Pancreas (tissue), 10 donors: ENCODE measurements around the gene RPL18. TPM values are rescaled to one million over a fixed set of nuclear protein-coding genes. Genes with fewer than 3 reads are reported as not detected.

Experiments
- ATAC-seq, 4 donors: fragments of 200-7000 bp; cut with Tn5 transposase; one replicate each; pipeline versions ENCODE4 v1.8.0 to v1.9.1; 2020; ENCODE audit warnings: mild to moderate bottlenecking in 4 of 4, moderate library complexity in 4 of 4
- DNase-seq, 6 donors: peaks; one replicate each; pipeline ENCODE4 v3.0.0-alpha.2; 2020
- FAIRE-seq: peaks from 2 replicates; lab custom pipeline; 2012; peaks lifted over from hg19 to GRCh38; lab: Jason Lieb, UNC
- H3K27ac ChIP-seq, 4 donors: fragments of 200-600 bp; sonication (generic); 1 replicate in 3 of 4; 2 replicates in 1 of 4; pipeline versions ENCODE4 v1.5.0 to v1.8.0; 2020
- H3K27me3 ChIP-seq, 4 donors: fragments of 200-600 bp; one replicate each; pipeline ENCODE4 v1.8.0; 2021
- H3K36me3 ChIP-seq, 3 donors: fragments of 200-600 bp; sonication (generic) in 1 of 3; one replicate each; pipeline versions ENCODE4 v1.5.0 to v1.8.0; 2020 to 2021
- H3K4me1 ChIP-seq, 3 donors: fragments of 200-600 bp; one replicate each; pipeline ENCODE4 v1.8.0; 2021
- H3K4me3 ChIP-seq, 4 donors: fragments of 200-600 bp; sonication (generic) in 2 of 4; one replicate each; pipeline versions ENCODE4 v1.5.0 to v1.8.0; 2020 to 2021
- H3K9me3 ChIP-seq, 4 donors: fragments of 200-600 bp; one replicate each; pipeline ENCODE4 v1.8.0; 2021
- CTCF ChIP-seq, 4 donors: fragments of 200-600 bp; sonication (generic) in 3 of 4; IDR thresholded peaks; one replicate each; pipeline versions ENCODE4 v1.5.0 to v1.8.0; 2021; ENCODE audit warnings: antibody characterized with exemption in 4 of 4
- WGBS, 2 donors: extraction: QIAGEN DNeasy Blood & Tissue Kit; methylation state at CpG; one replicate each; pipeline ENCODE4 v1.1.7; 2013; 5-methylcytosine and 5-hydroxymethylcytosine counted together
- intact Hi-C, 3 donors: fragments of 100-400 bp; cut with DNase I; formaldehyde crosslinking; loops; one replicate each; pipeline versions ENCODE4 v1.11.1 to v1.14.2; 2022
- polyA plus RNA-seq, 2 donors: library from polyadenylated mRNA; stranded (reverse); fragments of 200-250 nt; gene quantifications; one replicate each; pipeline ENCODE4 v1.2.3, GENCODE V29; 2013
- total RNA-seq, 6 donors: library from RNA; stranded (reverse); fragmentation: NEBNext Ultra II Directional in 4 of 6; extraction: Animal tissue kit (Norgen Biotek cat#: 25700) in 4 of 6; gene quantifications; one replicate each; pipeline versions ENCODE4 v1.2.1 to v1.2.4, GENCODE V29; 2021 to 2023
- donor health status: healthy with polysubstance abuse.
- donor health status: DM: no; HTN: no; CAD: no; lungs with moderate emphysema.
- donor health status: DM: no; HTN: no; CAD: no.
- donor health status: control.
- donor health status: control.
- donor health status: Bipolar disorder and iron deficiency.
- donor health status: DM: yes; HTN: yes; CAD: no.
- donor health status: DM: no; HTN: no; CAD: no.
- donor health status: DM: no; HTN: no; CAD: no.
- donor health status: DM: yes; HTN: yes; CAD: no.

RPL18 gene
- total and polyA plus RNA-seq, 8 donors: 881 to 2,344 (median 1,245) TPM

- no peaks in the 10 kb centered on the region for H3K27me3 ChIP-seq
- ATAC-seq: no peak
- peak in 1 of 6 donors; percentile 58 for DNase-seq
- FAIRE-seq: no peak
- WGBS, 2 donors: 85 to 91% methylated on average over 17 of the region's 17 CpGs
- H3K9me3 ChIP-seq: no peaks in the 10 kb centered on the region
- H3K27ac ChIP-seq: no peak overlapping the region
- TF ChIP-seq CTCF (IDR thresholded peaks at IDR 0.05): no peak
- peaks cover 0 to 11% (median 0%) of the 10 kb centered on the region in 3 donors for H3K36me3 ChIP-seq
- intact Hi-C loops: no loop called here
- H3K4me3 ChIP-seq: no peak overlapping the region
- H3K4me1 ChIP-seq: peaks cover 0 to 9% (median 1%) of the 10 kb centered on the region in 3 donors
Observed at GRCh38 chr19:48627865-48628314, 8.9 kb upstream of the RPL18 start.

GRCh38 chr19:48627201-48627864 is 8.4 kb upstream of the RPL18 start:
- ATAC-seq: no peak
- TF ChIP-seq CTCF (IDR thresholded peaks at IDR 0.05): no peak
- Histone ChIP-seq H3K4me1 (peaks cover 0 to 9% (median 0%) of the 10 kb centered on the region in 3 donors), H3K27ac (no peak overlapping the region), H3K36me3 (peaks cover 0 to 11% (median 0%) of the 10 kb centered on the region in 3 donors), H3K4me3 (no peak overlapping the region), H3K9me3 (no peaks in the 10 kb centered on the region), H3K27me3 (no peaks in the 10 kb centered on the region)
- WGBS, 2 donors: 75 to 76% methylated on average over 6 of the region's 6 CpGs
- DNase-seq: peak in 1 of 6 donors; percentile 72
- intact Hi-C loops: no loop called here
- FAIRE-seq: no peak

GRCh38 chr19:48625891-48626327 is 6.9 kb upstream of the RPL18 start:
- Histone ChIP-seq H3K4me1 (peaks cover 0 to 9% (median 0%) of the 10 kb centered on the region in 3 donors), H3K9me3 (no peaks in the 10 kb centered on the region), H3K27ac (no peak overlapping the region), H3K27me3 (no peaks in the 10 kb centered on the region), H3K4me3 (no peak overlapping the region), H3K36me3 (peaks cover 0 to 6% (median 0%) of the 10 kb centered on the region in 3 donors)
- TF ChIP-seq CTCF (IDR thresholded peaks at IDR 0.05): no peak
- DNase-seq (peak in 4 of 6 donors; percentile 13 to 81 (median 66)), FAIRE-seq (no peak), ATAC-seq (no peak)
- 90 to 91% methylated on average over 30 of the region's 30 CpGs for WGBS, 2 donors
- intact Hi-C loops: no loop called here

GRCh38 chr19:48624791-48625723 is 6.1 kb upstream of the RPL18 start:
- no peaks in the 10 kb centered on the region for H3K9me3 ChIP-seq
- ATAC-seq: no peak
- 50 to 52% methylated on average over 23 to 24 of the region's 24 CpGs for WGBS, 2 donors
- no peak for FAIRE-seq
- H3K27ac ChIP-seq: peak overlapping the region in 1 of 4 donors; percentile 69
- peaks cover 0 to 13% (median 0%) of the 10 kb centered on the region in 3 donors for H3K4me1 ChIP-seq
- H3K36me3 ChIP-seq: no peaks in the 10 kb centered on the region
- intact Hi-C loops: no loop called here
- H3K4me3 ChIP-seq: peak overlapping the region in 1 of 4 donors; percentile 51
- no peak for TF ChIP-seq CTCF (IDR thresholded peaks at IDR 0.05)
- H3K27me3 ChIP-seq: no peaks in the 10 kb centered on the region
- DNase-seq: peak in 3 of 6 donors; percentile 49 to 81 (median 58)
